Gastroesophageal sphincter (tissue), 3 donors: Measurements from ENCODE around the gene SSU72.

ENCODE experiments used
- POLR2A ChIP-seq, 2 donors: fragments of 450-650 bp; IDR thresholded peaks; one replicate each; pipeline ENCODE4 v1.6.1; 2017; ENCODE audit warnings: antibody characterized with exemption in 2 of 2, mild to moderate bottlenecking in 2 of 2, moderate library complexity in 1 of 2
- POLR2AphosphoS5 ChIP-seq: sonication (generic); formaldehyde crosslinking; IDR thresholded peaks from one replicate; pipeline ENCODE4 v1.6.1; 2017; ENCODE audit warnings: antibody characterized with exemption
- TF ChIP-seq, protein P1 (sequence below), 4 experiments: fragments of 200-600 bp in 2 of 4; fragments of 450-650 bp in 2 of 4; sonication (generic) in 1 of 4; IDR thresholded peaks; one replicate each; pipeline ENCODE4 v1.5.1; 2017 to 2019; ENCODE audit warnings: antibody characterized with exemption in 4 of 4, mild to moderate bottlenecking in 2 of 4, moderate library complexity in 2 of 4

DNA sequence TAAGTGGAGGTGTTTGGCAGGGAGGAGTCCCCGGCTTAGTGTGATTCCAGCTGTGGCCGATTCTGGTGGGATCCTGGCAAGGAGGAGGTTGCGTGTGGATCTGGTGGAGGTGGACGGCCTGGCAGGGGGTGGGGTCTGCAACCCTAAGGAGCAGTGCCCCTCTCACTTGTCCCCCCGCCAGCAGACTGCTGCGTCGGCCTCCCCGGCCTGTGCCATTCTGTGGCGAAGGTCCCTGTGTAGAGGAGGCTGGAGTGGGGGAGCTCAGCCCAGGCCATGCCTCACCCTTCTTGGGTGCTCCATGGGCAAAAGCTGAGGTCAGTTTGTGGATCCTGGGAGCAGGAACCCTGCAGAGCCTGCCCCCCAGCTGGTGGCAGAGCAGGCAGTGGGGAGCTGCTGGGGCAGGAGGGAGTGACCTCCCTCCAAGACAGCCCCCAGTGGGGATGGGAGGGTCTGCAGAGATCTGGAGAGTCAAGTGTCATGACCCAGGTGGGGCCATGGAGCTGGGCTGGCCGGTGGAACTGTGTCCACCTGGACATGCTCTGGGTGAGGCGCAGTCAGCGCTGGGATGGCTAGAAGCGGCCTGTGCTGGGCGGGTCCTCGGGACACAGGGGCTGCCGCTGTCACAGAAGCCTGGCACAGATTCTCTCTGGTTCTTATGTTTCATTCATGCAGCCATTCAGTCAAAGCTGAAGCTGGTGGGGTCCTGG is 45.9 kb upstream of the SSU72 start:
- TF ChIP-seq POLR2AphosphoS5 (no peak), POLR2A (IDR thresholded peaks at IDR 0.05) (no peak)
- TF ChIP-seq, protein P1, sequence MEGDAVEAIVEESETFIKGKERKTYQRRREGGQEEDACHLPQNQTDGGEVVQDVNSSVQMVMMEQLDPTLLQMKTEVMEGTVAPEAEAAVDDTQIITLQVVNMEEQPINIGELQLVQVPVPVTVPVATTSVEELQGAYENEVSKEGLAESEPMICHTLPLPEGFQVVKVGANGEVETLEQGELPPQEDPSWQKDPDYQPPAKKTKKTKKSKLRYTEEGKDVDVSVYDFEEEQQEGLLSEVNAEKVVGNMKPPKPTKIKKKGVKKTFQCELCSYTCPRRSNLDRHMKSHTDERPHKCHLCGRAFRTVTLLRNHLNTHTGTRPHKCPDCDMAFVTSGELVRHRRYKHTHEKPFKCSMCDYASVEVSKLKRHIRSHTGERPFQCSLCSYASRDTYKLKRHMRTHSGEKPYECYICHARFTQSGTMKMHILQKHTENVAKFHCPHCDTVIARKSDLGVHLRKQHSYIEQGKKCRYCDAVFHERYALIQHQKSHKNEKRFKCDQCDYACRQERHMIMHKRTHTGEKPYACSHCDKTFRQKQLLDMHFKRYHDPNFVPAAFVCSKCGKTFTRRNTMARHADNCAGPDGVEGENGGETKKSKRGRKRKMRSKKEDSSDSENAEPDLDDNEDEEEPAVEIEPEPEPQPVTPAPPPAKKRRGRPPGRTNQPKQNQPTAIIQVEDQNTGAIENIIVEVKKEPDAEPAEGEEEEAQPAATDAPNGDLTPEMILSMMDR (IDR thresholded peaks at IDR 0.05), result no peak
